Measurements from ENCODE around the gene SYDE1. TPM values are rescaled to one million over a fixed set of nuclear protein-coding genes. Genes with fewer than 3 reads are reported as not detected.

The SYDE1 gene
- total and polyA plus RNA-seq, 2 of the 4 experiments (the other 2 are of a cell fraction), result 19.4 to 64.9 TPM

DNA sequence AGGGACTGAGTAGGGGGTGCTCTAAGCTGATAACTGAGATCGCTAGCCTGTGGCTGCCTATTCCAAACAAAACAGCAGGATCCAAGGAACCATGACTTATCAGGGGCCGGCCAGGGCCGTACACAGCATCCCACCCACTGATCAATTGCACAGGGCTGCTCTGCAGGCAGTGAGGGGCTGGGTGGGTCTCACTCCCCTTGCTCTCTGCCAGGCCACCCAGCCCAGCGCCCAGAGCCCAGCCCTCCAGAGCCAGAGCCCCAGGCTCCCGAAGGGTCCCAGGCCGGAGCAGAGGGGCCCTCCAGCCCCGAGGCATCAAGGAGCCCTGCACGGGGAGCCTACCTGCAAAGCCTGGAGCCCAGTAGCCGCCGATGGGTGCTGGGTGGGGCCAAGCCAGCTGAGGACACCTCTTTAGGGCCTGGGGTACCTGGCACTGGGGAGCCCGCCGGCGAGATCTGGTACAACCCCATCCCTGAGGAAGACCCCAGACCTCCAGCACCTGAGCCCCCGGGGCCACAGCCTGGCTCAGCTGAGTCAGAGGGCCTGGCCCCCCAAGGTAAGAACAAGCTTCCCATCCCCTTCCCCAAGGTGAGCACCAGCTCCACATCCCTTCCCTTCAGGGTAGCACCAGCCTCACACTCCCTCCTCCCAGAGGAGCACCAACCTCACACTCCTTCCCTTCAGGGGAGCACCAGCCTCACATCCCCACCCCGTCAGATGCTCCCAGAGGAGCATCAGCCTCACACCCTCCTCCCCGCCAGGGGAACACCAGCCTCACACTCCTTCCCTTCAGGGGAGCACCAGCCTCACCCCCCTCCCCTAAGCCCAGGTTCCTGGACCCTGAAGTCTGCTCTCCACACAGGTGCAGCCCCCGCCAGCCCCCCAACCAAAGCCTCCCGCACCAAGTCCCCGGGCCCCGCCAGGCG, 1.9 kb downstream of the SYDE1 start:
- no peak overlapping the region for H3K18ac ChIP-seq (ENCODE audit: low read depth, low read length)
- H3K9me3 ChIP-seq (ENCODE audit: control insufficient read depth, insufficient read depth, low read length), result peaks cover 5% of the 10 kb centered on the region
- CTCF ChIA-PET, result no interaction called here
- H3K79me1 ChIP-seq (ENCODE audit: low read depth in 1 of 2, low read length in 2 of 2), result peaks cover 6 to 55% of the 10 kb centered on the region in 2 experiments; a peak in 3 of 4 replicates
- no peaks in the 10 kb centered on the region for H3K9me1 ChIP-seq (ENCODE audit: insufficient read depth, low read length)
- BruUV-seq (replicated peaks), result TSS peak; percentile 55
- intact Hi-C loops (cut with micrococcal nuclease) (loop anchor here (5.0 to 10.0 kb wide), 2 partner anchors 143 to 266 kb away; partner anchors contain the start of gene AKAP8), dilution Hi-C loops (cut with HindIII; ENCODE audit: low sequenced_read_pairs, unreplicated experiment) (no loop called here), in situ Hi-C loops (cut with MboI; ENCODE audit: low sequenced_read_pairs) (loop anchor here (25.0 kb wide), 1 partner anchor 1078 kb away; the partner anchor contains the start of genes AP1M1 and FAM32A)
- H3K4ac ChIP-seq (ENCODE audit: low read depth, low read length), result peak overlapping the region; percentile 99
- H2BK5ac ChIP-seq (ENCODE audit: low read depth, low read length, poor library complexity, severe bottlenecking), result peak overlapping the region; percentile 97
- DNase-seq (no peak), ATAC-seq (ENCODE audit: low read depth) (no peak)
- H2BK120ac ChIP-seq (ENCODE audit: low read depth, low read length), result no peak overlapping the region
- H3K23ac ChIP-seq (ENCODE audit: low read depth, low read length), result peak overlapping the region; percentile 89; the same call in 1 of the 2 replicates
- peaks cover 49% of the 10 kb centered on the region for H3K36me3 ChIP-seq (ENCODE audit: control insufficient read depth, insufficient read depth, low read length)
- peak overlapping the region; percentile 99 for H2AK5ac ChIP-seq (ENCODE audit: low read depth, low read length)
- H3K4me1 ChIP-seq (ENCODE audit: control insufficient read depth, insufficient read depth, low read length), result peaks cover 6% of the 10 kb centered on the region
- peak overlapping the region; percentile 98; the same call in 1 of the 2 replicates for H3K56ac ChIP-seq (ENCODE audit: extremely low read depth, insufficient read depth, low read length)
- H4K91ac ChIP-seq (ENCODE audit: insufficient read depth, low read depth, low read length), result 0 out of 2 replicates have a peak overlapping the region, but pooled peaks have one; percentile 98
- H3K4me2 ChIP-seq (ENCODE audit: low read depth, low read length), result peak overlapping the region; percentile 95
- H4K5ac ChIP-seq (ENCODE audit: low read depth, low read length), result no peak overlapping the region
- POLR2A ChIA-PET (ENCODE audit: unreplicated experiment), result interaction anchor here (1.0 kb wide), 1 partner anchor 346 kb away, joined by 3 read pairs; no protein-coding TSS in a partner anchor
- H3K14ac ChIP-seq (replicated peaks; ENCODE audit: low read depth, low read length), result no peak overlapping the region
- peak overlapping the region; percentile 92 to 100; a peak in 2 of 4 replicates for H4K8ac ChIP-seq (ENCODE audit: low read depth in 2 of 2, low read length in 2 of 2)
- no peak overlapping the region for H3K4me3 ChIP-seq (ENCODE audit: insufficient read depth, low read depth, low read length)
- H3K9ac ChIP-seq (ENCODE audit: low read depth, low read length), result peak overlapping the region; percentile 99
- peaks cover 26% of the 10 kb centered on the region for H4K20me1 ChIP-seq (ENCODE audit: insufficient read depth, low read length)
- no peak overlapping the region for H2AFZ ChIP-seq (replicated peaks; ENCODE audit: low read length, poor library complexity)
- H2BK20ac ChIP-seq (ENCODE audit: low read depth, low read length), result no peak overlapping the region
- no peak for TF ChIP-seq RCOR1 (IDR thresholded peaks at IDR 0.05; ENCODE audit: insufficient replicate concordance, low read length)
- no peak for TF ChIP-seq BHLHE40 (IDR thresholded peaks at IDR 0.05; ENCODE audit: low read depth, low read length)
- no peak for TF ChIP-seq RFX5 (IDR thresholded peaks at IDR 0.05; ENCODE audit: low read depth, low read length)
- TF ChIP-seq FOS (IDR thresholded peaks at IDR 0.05; ENCODE audit: low read depth, low read length), result no peak
- TF ChIP-seq USF2 (IDR thresholded peaks at IDR 0.05; ENCODE audit: low read depth, low read length), result no peak
- TF ChIP-seq, protein P1, sequence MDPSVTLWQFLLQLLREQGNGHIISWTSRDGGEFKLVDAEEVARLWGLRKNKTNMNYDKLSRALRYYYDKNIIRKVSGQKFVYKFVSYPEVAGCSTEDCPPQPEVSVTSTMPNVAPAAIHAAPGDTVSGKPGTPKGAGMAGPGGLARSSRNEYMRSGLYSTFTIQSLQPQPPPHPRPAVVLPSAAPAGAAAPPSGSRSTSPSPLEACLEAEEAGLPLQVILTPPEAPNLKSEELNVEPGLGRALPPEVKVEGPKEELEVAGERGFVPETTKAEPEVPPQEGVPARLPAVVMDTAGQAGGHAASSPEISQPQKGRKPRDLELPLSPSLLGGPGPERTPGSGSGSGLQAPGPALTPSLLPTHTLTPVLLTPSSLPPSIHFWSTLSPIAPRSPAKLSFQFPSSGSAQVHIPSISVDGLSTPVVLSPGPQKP (IDR thresholded peaks at IDR 0.05; ENCODE audit: borderline replicate concordance, low read depth, low read length), result no peak
- TF ChIP-seq MAFK (IDR thresholded peaks at IDR 0.05; ENCODE audit: low read depth, low read length), result no peak
- no peak for TF ChIP-seq MXI1 (IDR thresholded peaks at IDR 0.05; ENCODE audit: borderline replicate concordance, low read depth, low read length)
- TF ChIP-seq CHD1 (IDR thresholded peaks at IDR 0.05; ENCODE audit: low read depth, low read length), result no peak
- no peak for TF ChIP-seq MAZ (IDR thresholded peaks at IDR 0.05; ENCODE audit: borderline replicate concordance, low read depth, low read length)
- TF ChIP-seq POLR2A (IDR thresholded peaks at IDR 0.05; ENCODE audit: low read depth, low read length), result no peak
- TF ChIP-seq RAD21 (IDR thresholded peaks at IDR 0.05; ENCODE audit: low read length), result no peak
- TF ChIP-seq, protein P2, sequence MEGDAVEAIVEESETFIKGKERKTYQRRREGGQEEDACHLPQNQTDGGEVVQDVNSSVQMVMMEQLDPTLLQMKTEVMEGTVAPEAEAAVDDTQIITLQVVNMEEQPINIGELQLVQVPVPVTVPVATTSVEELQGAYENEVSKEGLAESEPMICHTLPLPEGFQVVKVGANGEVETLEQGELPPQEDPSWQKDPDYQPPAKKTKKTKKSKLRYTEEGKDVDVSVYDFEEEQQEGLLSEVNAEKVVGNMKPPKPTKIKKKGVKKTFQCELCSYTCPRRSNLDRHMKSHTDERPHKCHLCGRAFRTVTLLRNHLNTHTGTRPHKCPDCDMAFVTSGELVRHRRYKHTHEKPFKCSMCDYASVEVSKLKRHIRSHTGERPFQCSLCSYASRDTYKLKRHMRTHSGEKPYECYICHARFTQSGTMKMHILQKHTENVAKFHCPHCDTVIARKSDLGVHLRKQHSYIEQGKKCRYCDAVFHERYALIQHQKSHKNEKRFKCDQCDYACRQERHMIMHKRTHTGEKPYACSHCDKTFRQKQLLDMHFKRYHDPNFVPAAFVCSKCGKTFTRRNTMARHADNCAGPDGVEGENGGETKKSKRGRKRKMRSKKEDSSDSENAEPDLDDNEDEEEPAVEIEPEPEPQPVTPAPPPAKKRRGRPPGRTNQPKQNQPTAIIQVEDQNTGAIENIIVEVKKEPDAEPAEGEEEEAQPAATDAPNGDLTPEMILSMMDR (conservative IDR thresholded peaks at IDR 0.05; ENCODE audit: low read depth, low read length), result no peak
- H3K27ac ChIP-seq (ENCODE audit: insufficient read depth, low read length), result peak overlapping the region; percentile 96; the same call in 1 of the 2 replicates
- WGBS, 2 experiments (ENCODE audit: extremely low coverage in 2 of 2, insufficient read length in 1 of 2), result 91% methylated on average over 4 of the region's 21 CpGs; no CpG with 5 or more reads in 1 of the 2 experiments
- H2AK9ac ChIP-seq (replicated peaks; ENCODE audit: low read depth, low read length, poor library complexity), result peak overlapping the region; percentile 100
- H3K27me3 ChIP-seq (ENCODE audit: control insufficient read depth, insufficient read depth, low read length), result no peaks in the 10 kb centered on the region
- H2BK15ac ChIP-seq (ENCODE audit: low read depth, low read length), result 0 out of 3 replicates have a peak overlapping the region, but pooled peaks have one; percentile 21

Data from IMR-90 (cell line).